Stimulated activated CD4-positive, alpha-beta T cell treated with anti-CD3 and anti-CD28 coated beads, Interleukin-4, amount 100 ng/mL, for 48 hours (primary cell): Measurements from ENCODE around the gene GRM4.

ENCODE experiments used
- DNase-seq, 2 donors: peaks; one replicate each; pipeline ENCODE4 v3.0.0-alpha.2; 2020; ENCODE audit warnings: low read depth in 2 of 2

GRM4 gene

DNA sequence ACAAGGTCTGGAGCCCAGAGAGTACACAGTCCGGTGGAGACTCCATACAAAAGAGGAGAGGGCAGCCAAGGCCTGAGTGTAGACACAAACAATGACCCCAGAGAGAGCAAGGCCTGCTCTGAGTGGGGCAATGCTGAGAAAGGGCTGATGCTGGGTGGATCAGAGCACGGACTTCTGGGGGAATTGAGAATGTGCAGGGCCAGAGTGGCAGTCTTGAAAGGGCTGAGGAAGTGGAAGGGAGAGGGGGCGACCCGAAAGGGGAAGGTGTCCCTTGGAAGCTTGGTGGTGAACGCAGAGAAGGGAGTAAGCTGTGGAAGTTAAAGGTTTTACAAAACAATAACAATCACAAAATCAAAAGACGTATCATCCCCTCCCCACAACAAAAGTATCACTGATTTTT is 12.0 kb upstream of the GRM4 start:
- no peak for DNase-seq

DNA sequence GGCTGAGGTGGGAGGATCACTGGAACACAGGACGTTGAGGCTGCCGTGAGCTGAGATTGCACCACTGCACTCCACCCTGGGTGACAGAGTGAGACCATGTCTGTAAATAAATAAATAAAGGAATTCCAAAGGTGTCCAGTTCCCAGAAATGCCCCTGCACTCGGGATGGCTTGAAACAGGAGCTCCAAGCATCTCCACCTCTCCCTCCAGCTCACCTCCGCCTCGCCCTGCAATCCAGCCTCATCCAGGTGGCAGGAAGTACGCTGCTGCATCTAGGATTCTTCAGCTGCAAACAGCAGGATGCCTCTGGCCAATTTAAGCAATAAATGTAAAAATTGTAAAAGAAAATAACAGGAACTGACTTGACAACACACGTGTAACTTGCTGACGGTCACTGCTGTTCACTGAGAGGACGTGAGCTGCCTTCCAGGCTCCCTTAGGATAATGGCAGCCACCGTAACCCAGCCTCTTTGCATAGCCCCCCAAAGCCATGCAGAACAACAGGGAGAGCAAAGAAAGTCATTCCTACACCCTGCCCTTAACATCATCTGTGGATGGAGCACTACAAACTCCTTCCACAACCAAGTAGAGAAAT is 11.4 kb upstream of the GRM4 start:
- DNase-seq: no peak

GRCh38 chr6:34155471-34156300 is 9.8 kb upstream of the GRM4 start:
- no peak for DNase-seq

DNA sequence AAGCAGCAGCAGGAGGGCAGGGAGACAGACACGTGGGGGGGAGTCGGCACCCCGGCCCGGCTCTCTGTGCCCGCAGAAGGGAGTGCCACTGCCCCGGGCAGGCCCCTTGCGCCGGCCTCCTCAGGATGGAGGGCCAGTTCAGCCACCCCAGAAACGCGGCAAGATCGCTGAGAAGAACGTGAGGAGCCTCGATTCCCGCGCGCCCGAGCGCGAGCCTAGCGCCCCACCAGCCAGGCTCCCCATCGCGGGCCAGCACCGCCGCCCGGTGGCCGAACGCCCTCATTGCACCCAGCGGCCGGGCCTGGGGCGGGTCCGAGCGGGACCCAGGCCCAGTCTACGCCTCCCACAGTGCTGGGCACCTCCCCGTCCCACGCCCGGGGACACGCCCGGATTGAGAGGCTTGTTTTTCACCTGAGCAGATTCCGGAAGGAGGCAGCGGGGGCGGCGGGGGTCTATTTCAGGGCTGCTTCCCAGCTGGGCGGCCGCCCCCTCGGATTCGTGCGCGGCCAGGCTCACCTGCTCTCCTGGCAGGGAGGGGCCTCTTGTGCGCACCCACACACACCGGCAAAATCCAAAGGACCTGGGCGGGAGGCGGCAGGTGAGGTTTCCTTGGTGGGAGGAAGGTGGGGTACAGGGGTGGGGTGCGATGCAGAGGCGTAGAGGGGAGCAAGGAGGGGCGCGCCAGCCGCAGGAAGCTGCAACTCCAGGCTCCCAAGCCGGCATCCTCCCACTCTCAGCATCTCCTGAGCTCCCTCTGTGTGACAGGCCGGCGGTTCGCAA is 9.0 kb upstream of the GRM4 start:
- DNase-seq: peak; percentile 60 to 72

DNA sequence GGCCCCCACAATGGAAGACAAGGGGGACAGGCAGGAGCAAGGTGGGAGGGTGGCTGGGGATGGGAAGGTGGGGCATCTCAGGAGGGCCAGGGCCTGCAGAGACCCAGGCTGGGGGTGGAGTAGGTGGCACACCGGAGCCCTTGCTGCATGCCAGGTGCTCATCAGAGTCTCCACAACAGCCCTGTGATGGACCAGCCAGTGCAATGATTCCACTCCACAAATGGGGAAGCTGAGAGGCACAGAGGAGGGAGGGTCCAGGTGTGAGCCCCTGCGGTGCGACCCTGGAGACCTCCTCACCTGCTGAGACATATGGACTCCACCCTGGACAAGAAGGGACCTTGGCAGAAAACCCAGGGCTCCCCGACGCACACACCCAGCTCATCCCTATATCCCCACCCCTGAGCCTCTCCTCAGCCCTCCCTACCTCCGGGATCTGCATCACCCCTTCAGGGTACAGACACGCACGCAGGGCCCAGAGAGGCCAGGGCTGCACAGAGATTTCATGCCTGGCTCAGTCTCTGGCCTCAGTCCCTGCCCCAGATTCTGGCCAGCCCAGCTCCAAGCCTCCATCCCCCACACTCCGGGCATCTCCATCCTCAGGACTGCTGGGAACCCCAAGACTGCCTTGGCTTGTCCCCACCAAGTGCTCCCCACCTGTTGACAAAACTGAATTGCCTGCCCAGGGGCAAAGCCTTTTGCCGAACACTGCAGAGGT is 7.1 kb upstream of the GRM4 start:
- no peak for DNase-seq

- no peak for DNase-seq
Measured at GRCh38 chr6:34152042-34152524, 6.2 kb upstream of the GRM4 start.

- DNase-seq: no peak
Measured at GRCh38 chr6:34151321-34152041, 5.6 kb upstream of the GRM4 start.

DNA sequence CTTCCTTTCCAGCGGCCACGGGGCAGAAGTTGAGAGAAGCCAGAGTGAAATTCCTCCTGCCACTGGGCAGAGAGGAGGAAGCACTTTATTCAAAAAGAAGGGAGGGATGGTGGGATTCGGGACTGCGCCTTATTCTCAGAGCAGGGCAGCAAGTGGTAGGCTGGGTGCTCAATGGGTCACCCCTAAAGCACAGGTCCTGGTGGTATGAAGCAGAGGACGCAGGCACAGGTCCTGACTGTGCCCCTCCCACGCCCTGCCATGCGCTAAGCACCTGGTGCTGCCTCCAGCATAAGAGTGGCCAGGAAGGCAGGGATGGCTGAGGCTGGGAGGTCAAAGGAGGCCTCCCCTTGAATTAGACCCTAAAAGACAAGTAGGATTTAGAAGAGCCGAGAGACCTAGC is 4.9 kb upstream of the GRM4 start:
- DNase-seq: no peak

GRCh38 chr6:34149831-34150400 is 4.0 kb upstream of the GRM4 start:
- DNase-seq: no peak

DNA sequence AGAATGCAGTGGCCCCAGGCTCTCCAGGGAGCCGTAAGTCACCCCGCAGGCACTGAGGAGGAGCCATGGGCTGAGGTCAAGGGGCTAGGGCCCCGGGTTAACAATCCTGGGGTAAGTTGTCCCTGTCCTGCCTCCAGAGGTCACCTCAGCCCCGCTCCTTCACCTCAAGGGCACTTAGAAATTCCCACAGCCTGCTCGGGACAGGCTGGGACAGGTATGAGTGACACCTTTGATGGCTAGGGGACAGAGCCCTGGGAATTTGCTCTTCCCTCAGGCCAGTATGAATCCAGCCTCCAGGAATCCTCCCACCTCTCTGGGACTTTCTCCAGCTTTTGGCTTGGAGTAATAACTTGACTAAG is 3.5 kb upstream of the GRM4 start:
- DNase-seq: no peak

DNA sequence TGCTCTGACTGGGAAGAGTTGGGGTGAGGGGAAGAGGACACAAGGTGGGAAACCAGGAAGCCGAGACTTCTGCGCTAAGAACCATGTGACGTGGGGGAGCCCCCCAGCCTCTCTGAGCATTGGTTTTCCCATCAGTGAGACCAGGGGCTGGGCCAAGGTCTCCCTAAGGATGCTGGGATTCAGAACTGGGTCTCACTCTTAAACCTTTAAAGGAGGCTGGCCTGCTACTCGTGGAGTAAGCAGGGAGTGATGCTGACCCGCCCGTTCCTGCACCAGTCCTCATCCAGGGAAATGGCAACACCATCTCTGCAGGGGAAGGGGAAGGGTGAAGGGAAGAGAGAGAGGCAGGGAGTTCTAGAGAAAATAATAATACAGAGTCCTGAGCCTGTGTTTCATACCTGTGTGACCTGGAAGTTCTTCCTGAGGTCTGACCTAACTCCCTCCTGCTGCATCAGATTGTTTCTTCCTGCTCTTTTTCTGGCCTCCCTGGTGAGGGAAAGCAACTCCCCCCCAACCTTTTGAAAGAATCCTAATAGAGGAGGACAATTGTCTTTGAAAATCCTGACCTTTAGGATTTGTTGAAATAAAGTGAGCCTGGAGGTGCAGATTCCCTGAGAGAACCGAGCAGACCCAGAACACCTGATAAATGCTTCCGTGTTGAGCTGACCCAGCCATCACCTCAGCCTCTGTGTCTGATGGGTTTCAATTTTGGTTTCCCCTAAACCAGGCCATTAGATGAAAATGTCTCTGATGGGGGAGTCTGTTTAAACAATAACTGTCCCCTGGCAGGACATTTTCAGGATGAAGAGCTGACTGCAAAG is 3.0 kb upstream of the GRM4 start:
- no peak for DNase-seq

GRCh38 chr6:34147906-34148630 is 2.2 kb upstream of the GRM4 start:
- DNase-seq: no peak

DNA sequence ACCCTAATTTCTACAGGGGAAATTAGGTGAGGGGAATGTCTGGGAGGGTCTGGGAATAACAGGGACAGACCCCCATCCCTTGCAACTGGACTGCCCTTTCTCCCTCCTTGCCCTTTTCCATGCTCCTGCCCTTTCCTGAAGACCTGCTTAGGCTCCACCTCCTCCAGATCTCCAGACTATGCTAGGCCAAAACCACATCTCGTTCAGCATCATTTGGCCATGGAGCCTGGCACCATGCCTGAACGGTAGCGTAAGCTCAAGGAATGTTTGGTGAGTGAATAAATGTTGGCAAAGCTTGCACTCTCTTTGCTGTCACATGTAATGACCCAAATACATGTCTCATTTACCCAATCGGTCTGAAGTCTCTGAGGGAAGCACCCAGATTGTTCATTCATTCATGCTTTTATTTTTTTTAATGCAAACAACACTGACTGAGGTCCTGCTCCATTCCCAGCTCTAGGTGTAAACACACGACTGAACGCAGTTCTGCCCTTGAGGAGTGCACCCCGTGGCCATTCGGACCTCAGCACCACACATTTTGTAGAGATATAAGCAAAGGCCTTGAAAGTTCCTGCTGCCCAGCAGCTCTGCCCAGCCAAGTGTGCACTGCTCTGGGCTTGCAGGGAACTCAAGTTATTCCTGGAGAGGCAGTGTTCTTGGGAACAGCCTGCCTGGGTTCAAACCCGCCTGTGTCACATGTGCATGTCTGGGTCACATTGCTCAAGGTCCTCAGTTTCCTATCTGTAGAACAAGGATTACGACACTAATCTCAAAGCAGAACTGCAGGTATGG is 1.1 kb upstream of the GRM4 start:
- DNase-seq: no peak

GRCh38 chr6:34145161-34146020 is 496 bp downstream of the GRM4 start:
- DNase-seq: no peak

DNA sequence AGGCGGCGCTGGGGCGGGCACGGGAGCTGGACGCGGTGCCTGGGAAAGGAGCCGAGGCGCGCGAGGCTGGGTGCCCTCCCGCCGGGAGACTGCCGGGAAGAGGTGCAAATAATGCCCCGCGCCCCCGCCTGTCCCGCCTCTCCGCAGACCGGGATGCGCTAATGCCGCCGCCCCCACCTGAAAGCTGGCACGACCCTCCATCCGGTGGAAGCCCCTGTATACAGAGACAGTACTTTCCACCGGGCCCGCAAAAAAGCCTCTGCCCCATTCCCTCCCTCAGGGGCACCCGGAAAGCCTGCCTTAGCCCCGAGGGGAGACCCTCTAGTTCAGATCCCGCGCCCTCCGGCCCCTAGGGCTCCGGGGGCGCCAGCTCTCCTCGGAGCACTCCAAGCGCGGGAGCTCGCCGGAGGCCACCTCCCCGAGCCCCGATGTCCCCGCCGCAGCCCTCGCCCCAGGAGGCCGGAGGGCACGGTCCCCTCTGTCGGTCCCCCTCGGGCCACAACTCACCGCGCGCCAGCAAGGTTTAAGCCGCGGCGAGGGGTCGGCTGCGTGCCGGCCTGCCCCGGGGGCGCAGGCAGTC is 1.2 kb downstream of the GRM4 start:
- DNase-seq: no peak

DNA sequence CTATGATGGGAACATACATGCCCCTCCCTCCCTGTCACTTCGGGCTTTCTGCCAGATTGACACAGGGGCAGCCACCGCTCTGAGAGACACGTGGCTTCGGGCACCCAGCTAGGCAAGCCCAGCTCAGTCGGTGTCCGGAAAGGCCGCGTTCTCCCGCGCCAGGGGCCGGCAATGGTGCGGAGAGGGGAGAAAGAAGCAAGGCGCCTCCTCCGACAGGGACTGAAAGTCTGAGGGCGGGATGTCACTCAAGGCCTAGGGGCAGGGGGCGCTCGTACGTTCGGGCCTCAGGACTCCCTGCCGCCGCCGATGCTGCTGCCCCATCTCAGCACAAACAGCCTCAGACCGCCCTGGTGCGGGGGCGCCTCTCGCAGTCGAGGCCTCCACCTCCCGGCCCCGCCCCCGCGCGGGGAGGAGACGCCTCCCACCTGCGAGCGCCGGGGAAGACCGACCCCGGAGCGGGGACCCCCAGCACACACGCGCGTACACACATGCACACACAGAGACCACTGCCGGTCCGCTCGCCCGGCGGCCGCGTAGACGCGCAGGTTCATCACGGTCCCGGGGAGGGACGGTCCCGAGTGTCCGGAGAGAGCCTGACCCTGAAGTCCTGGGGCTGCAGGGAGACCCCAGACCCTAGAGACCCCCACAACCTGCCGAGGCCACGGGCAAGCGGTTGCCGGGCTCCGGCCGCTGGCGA is 1.9 kb downstream of the GRM4 start:
- DNase-seq: peak; percentile 25 to 33
